HepG2 (cell line): Measurements from ENCODE around the gene CDK15. TPM values are rescaled to one million over a fixed set of nuclear protein-coding genes. Genes with fewer than 3 reads are reported as not detected.

ENCODE experiments used
- CCAR2 ChIP-seq: fragments of 200-400 bp; formaldehyde crosslinking; optimal IDR thresholded peaks from 2 replicates; pipeline ENCODE3; 2018; ENCODE audit warnings: low read depth, mild to moderate bottlenecking, low read length, moderate library complexity
- CHCHD3 ChIP-seq: sonication (generic); formaldehyde crosslinking; IDR thresholded peaks from 2 replicates; pipeline ENCODE4 v1.8.0; 2022; ENCODE audit warnings: mild to moderate bottlenecking, missing genetic modification reagents, moderate library complexity
- DPF2 ChIP-seq: sonication (generic); formaldehyde crosslinking; IDR thresholded peaks from 2 replicates; pipeline ENCODE4 v1.4.0; 2020; ENCODE audit warnings: mild to moderate bottlenecking, low read depth, missing genetic modification reagents, borderline replicate concordance
- HNF4A ChIP-seq: sonication (generic); formaldehyde crosslinking; IDR thresholded peaks from 2 replicates; pipeline ENCODE4 v1.4.0; 2020; ENCODE audit warnings: missing genetic modification reagents
- MIER2 ChIP-seq: IDR thresholded peaks from 2 replicates; pipeline ENCODE4 v1.6.1; 2016; ENCODE audit warnings: missing biosample characterization, missing genetic modification reagents
- NFIC ChIP-seq: IDR thresholded peaks from 2 replicates; pipeline ENCODE4 v1.6.1; 2012; ENCODE audit warnings: mild to moderate bottlenecking, low read length, inconsistent platforms
- NFRKB ChIP-seq: fragments of 450-650 bp; IDR thresholded peaks from 2 replicates; pipeline ENCODE4 v1.6.1; 2017
- PAX8 ChIP-seq: sonication (generic); formaldehyde crosslinking; IDR thresholded peaks from 2 replicates; pipeline ENCODE4 v1.8.0; 2022; ENCODE audit warnings: mild to moderate bottlenecking, missing genetic modification reagents, borderline replicate concordance
- PHF21A ChIP-seq: sonication (generic); formaldehyde crosslinking; IDR thresholded peaks from 2 replicates; pipeline ENCODE4 v1.5.0; 2020; ENCODE audit warnings: mild to moderate bottlenecking, missing genetic modification reagents
- PITX1 ChIP-seq: sonication (generic); formaldehyde crosslinking; IDR thresholded peaks from 2 replicates; pipeline ENCODE4 v1.5.1; 2020; ENCODE audit warnings: mild to moderate bottlenecking, missing genetic modification reagents
- RCOR2 ChIP-seq: IDR thresholded peaks from 2 replicates; pipeline ENCODE4 v1.6.1; 2016; ENCODE audit warnings: missing biosample characterization, missing genetic modification reagents
- RELA ChIP-seq: sonication (generic); formaldehyde crosslinking; IDR thresholded peaks from 2 replicates; pipeline ENCODE4 v1.4.0; 2020; ENCODE audit warnings: missing genetic modification reagents
- REST ChIP-seq, 2 experiments: IDR thresholded peaks; 2 replicates each; pipeline ENCODE4 v1.6.1; 2011 to 2012; ENCODE audit warnings: low read length in 2 of 2, borderline replicate concordance in 1 of 2, low read depth in 1 of 2, mild to moderate bottlenecking in 1 of 2, moderate library complexity in 1 of 2
- SRSF1 ChIP-seq: fragments of 200-400 bp; formaldehyde crosslinking; optimal IDR thresholded peaks from 2 replicates; pipeline ENCODE3; 2017; ENCODE audit warnings: mild to moderate bottlenecking, low read depth, low read length, moderate library complexity
- SRSF9 ChIP-seq: fragments of 200-400 bp; formaldehyde crosslinking; IDR thresholded peaks from 2 replicates; pipeline ENCODE4 v1.6.1; 2018; ENCODE audit warnings: borderline replicate concordance, mild to moderate bottlenecking, low read depth, low read length; ENCODE audit not compliant: insufficient read depth, poor library complexity, severe bottlenecking
- THAP11 ChIP-seq: IDR thresholded peaks from 2 replicates; pipeline ENCODE4 v1.6.1; 2016; ENCODE audit warnings: missing biosample characterization, missing genetic modification reagents
- ZNF484 ChIP-seq: sonication (generic); formaldehyde crosslinking; IDR thresholded peaks from 2 replicates; pipeline ENCODE4 v1.5.1; 2020; ENCODE audit warnings: mild to moderate bottlenecking, low read depth, missing genetic modification reagents, borderline replicate concordance
- ZNF556 ChIP-seq: sonication (generic); formaldehyde crosslinking; IDR thresholded peaks from 2 replicates; pipeline ENCODE4 v1.4.0; 2020; ENCODE audit warnings: mild to moderate bottlenecking, missing genetic modification reagents, borderline replicate concordance
- ZNF800 ChIP-seq: sonication (generic); formaldehyde crosslinking; IDR thresholded peaks from 2 replicates; pipeline ENCODE4 v1.4.0; 2020; ENCODE audit warnings: missing genetic modification reagents
- ZNF891 ChIP-seq: sonication (generic); formaldehyde crosslinking; IDR thresholded peaks from 2 replicates; pipeline ENCODE4 v1.5.0; 2020; ENCODE audit warnings: mild to moderate bottlenecking, missing genetic modification reagents
- polyA plus RNA-seq, 8 experiments: library from polyadenylated mRNA; depleted of rRNA in 3 of 8; stranded (reverse) in 7 of 8; unstranded in 1 of 8; fragments of >200 nt; fragmentation: Illumina TruSeq in 4 of 8; extraction: Trizol in 4 of 8; gene quantifications; 2 replicates each; pipeline versions ENCODE4 v1.2.1 to v1.2.3, GENCODE V29; 2011 to 2016; ENCODE audit warnings: low read depth in 4 of 8, missing spikeins in 1 of 8, mixed read lengths in 1 of 8; ENCODE audit not compliant: insufficient read depth in 1 of 8
- total RNA-seq, 5 experiments: library from RNA; depleted of rRNA; stranded (reverse); fragments of >200 nt; fragmentation: Illumina TruSeq; extraction: Trizol; gene quantifications; 2 replicates each; pipeline ENCODE4 v1.2.3, GENCODE V29; 2016; ENCODE audit warnings: low read depth in 1 of 5
- TF ChIP-seq, protein P1 (sequence below): sonication (generic); formaldehyde crosslinking; IDR thresholded peaks from 2 replicates; pipeline ENCODE4 v1.4.0; 2020; ENCODE audit warnings: mild to moderate bottlenecking, missing genetic modification reagents
- TF ChIP-seq, protein P2 (sequence below): sonication (generic); formaldehyde crosslinking; IDR thresholded peaks from 2 replicates; pipeline ENCODE4 v1.9.0; 2021; ENCODE audit warnings: missing genetic modification reagents, mild to moderate bottlenecking, borderline replicate concordance

CDK15 gene
- total and polyA plus RNA-seq, 2 of the 13 experiments (the other 11 are each of a cell fraction or from before 2014, with no cell fraction given), result not detected

- peak; percentile 61; the same call in 1 of the 2 replicates for TF ChIP-seq ZNF800
- no peak for TF ChIP-seq NFRKB
- peak; percentile 41 for TF ChIP-seq CCAR2
- peak; percentile 87; the same call in 1 of the 2 replicates for TF ChIP-seq PAX8 (CRISPR knock-in tag)
- TF ChIP-seq PITX1, result peak; percentile 81
- TF ChIP-seq DPF2, result no peak
- peak; percentile 92 for TF ChIP-seq ZNF891
- TF ChIP-seq PHF21A (CRISPR knock-in tag), result peak; percentile 94
- TF ChIP-seq RCOR2 (CRISPR knock-in tag), result no peak; the same call in 1 of the 2 replicates
- TF ChIP-seq MIER2 (CRISPR knock-in tag), result no peak; the same call in 1 of the 2 replicates
- peak; percentile 93 for TF ChIP-seq THAP11 (CRISPR knock-in tag)
- TF ChIP-seq ZNF484 (CRISPR knock-in tag), result no peak
- TF ChIP-seq, protein P1, sequence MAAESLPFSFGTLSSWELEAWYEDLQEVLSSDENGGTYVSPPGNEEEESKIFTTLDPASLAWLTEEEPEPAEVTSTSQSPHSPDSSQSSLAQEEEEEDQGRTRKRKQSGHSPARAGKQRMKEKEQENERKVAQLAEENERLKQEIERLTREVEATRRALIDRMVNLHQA (CRISPR knock-in tag), result no peak
- TF ChIP-seq NFIC, result no peak
- TF ChIP-seq SRSF1, result peak; percentile 94
- TF ChIP-seq CHCHD3 (CRISPR knock-in tag), result no peak
- TF ChIP-seq ZNF556, result peak; percentile 61
- no peak for TF ChIP-seq SRSF9
- TF ChIP-seq, protein P2, sequence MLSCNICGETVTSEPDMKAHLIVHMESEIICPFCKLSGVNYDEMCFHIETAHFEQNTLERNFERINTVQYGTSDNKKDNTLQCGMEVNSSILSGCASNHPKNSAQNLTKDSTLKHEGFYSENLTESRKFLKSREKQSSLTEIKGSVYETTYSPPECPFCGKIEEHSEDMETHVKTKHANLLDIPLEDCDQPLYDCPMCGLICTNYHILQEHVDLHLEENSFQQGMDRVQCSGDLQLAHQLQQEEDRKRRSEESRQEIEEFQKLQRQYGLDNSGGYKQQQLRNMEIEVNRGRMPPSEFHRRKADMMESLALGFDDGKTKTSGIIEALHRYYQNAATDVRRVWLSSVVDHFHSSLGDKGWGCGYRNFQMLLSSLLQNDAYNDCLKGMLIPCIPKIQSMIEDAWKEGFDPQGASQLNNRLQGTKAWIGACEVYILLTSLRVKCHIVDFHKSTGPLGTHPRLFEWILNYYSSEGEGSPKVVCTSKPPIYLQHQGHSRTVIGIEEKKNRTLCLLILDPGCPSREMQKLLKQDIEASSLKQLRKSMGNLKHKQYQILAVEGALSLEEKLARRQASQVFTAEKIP (CRISPR knock-in tag), result no peak
- TF ChIP-seq REST (IDR thresholded peaks at IDR 0.05; ENCODE audit: borderline replicate concordance in 1 of 2, low read depth in 1 of 2, low read length in 2 of 2), result peak in 1 of 2 experiments; percentile 59; a peak in 2 of 4 replicates
- TF ChIP-seq RELA, result peak; percentile 87; the same call in 1 of the 2 replicates
- peak; percentile 4; the same call in 1 of the 2 replicates for TF ChIP-seq HNF4A
Measured at GRCh38 chr2:201780674-201781493, 25.5 kb upstream of the CDK15 start, which contains the start of gene ALS2 (continued).
